ENCODE measurements around the gene KRT3. TPM values are rescaled to one million over a fixed set of nuclear protein-coding genes. Genes with fewer than 3 reads are reported as not detected.

The KRT3 gene
- total RNA-seq, 4 donors from 2014 or later: not detected

DNA sequence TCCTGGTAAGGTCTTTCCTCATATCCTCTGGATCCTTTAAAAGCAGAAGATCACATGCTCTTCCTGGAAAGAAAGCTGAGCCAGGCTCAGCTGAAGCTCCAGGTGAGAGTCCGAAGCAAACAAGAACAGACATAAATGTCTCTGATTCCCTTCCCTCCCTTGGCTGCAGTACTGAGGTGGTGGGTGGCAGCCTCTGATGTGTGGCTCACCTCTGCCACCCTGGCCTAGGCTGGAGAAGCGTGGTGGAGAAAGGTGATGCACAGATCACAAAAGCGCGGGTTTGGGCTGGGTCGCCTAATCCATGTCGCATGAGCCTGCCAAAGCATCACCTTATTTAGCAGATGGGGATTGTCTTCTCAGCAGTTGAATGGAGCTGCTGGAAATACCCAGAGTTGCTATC, 16.0 kb downstream of the KRT3 start:
- intact Hi-C loops (cut with DNase I): no loop called here
- WGBS: 88% methylated on average over 6 of the region's 6 CpGs
- peaks cover 0 to 22% (median 0%) of the 10 kb centered on the region in 4 donors for H3K27me3 ChIP-seq
- H3K9me3 ChIP-seq: no peaks in the 10 kb centered on the region
- TF ChIP-seq POLR2AphosphoS5 (IDR thresholded peaks at IDR 0.05) (no peak), POLR2A (IDR thresholded peaks at IDR 0.05; ENCODE audit: low read depth) (no peak), EP300 (IDR thresholded peaks at IDR 0.05) (no peak)
- TF ChIP-seq, protein P1, sequence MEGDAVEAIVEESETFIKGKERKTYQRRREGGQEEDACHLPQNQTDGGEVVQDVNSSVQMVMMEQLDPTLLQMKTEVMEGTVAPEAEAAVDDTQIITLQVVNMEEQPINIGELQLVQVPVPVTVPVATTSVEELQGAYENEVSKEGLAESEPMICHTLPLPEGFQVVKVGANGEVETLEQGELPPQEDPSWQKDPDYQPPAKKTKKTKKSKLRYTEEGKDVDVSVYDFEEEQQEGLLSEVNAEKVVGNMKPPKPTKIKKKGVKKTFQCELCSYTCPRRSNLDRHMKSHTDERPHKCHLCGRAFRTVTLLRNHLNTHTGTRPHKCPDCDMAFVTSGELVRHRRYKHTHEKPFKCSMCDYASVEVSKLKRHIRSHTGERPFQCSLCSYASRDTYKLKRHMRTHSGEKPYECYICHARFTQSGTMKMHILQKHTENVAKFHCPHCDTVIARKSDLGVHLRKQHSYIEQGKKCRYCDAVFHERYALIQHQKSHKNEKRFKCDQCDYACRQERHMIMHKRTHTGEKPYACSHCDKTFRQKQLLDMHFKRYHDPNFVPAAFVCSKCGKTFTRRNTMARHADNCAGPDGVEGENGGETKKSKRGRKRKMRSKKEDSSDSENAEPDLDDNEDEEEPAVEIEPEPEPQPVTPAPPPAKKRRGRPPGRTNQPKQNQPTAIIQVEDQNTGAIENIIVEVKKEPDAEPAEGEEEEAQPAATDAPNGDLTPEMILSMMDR (IDR thresholded peaks at IDR 0.05): no peak
- no peak overlapping the region for H3K27ac ChIP-seq (replicated peaks in 1 of 4)
- no peaks in the 10 kb centered on the region for H3K4me1 ChIP-seq
- H3K4me3 ChIP-seq: no peak overlapping the region
- H3K36me3 ChIP-seq: no peaks in the 10 kb centered on the region
- no peak for DNase-seq (ENCODE audit: extremely low spot score)

DNA sequence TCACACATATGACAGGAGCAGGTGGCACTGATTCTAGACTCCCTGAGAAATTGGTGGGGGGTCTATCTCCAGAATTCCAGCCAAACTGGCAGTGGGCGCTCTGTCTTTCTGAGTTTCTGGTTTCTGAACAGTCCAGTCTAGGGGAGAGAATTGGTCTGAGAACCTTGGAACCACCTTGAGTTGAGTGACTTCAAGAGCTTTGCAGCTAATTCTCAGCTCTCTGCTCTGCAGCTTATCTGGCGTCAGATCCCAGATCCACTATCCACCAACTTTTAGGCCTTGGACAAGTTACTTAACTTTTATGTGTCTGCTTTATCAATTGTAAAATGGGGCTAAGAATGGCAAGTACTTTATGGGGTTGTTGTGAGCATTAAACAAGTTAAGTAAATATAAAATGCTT, 17.1 kb downstream of the KRT3 start:
- intact Hi-C loops (cut with DNase I): no loop called here
- TF ChIP-seq EP300 (IDR thresholded peaks at IDR 0.05) (no peak), POLR2A (IDR thresholded peaks at IDR 0.05; ENCODE audit: low read depth) (no peak), POLR2AphosphoS5 (IDR thresholded peaks at IDR 0.05) (no peak)
- TF ChIP-seq, protein P1 (IDR thresholded peaks at IDR 0.05): no peak
- Histone ChIP-seq H3K27ac (replicated peaks in 1 of 4) (no peak overlapping the region), H3K9me3 (no peaks in the 10 kb centered on the region), H3K4me3 (no peak overlapping the region), H3K4me1 (no peaks in the 10 kb centered on the region), H3K36me3 (no peaks in the 10 kb centered on the region), H3K27me3 (peaks cover 0 to 23% (median 0%) of the 10 kb centered on the region in 4 donors)
- no peak for DNase-seq (ENCODE audit: extremely low spot score)
- WGBS: 83% methylated on average over 1 of the region's 2 CpGs

DNA sequence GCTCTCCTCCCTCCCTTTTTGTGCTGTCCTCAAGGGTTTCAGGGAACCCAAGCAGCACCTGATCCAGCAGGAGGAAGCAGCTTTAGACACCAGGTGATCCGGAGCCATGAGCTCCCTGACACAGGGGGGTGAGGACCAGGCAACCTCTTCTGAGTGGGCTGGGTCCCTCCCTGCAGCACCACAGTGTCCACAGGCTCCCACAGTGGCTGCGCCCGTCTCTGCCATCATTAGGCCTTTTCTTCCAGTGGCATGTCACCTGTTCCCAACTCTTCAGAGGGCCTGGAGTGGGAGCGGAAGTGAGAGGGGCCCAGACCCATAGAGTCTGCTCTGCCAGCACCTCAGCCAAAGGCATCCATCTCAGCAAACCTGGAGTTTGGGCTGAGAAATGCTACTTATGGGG, 18.4 kb downstream of the KRT3 start:
- intact Hi-C loops (cut with DNase I): no loop called here
- Histone ChIP-seq H3K36me3 (no peaks in the 10 kb centered on the region), H3K27me3 (peaks cover 0 to 23% (median 0%) of the 10 kb centered on the region in 4 donors), H3K9me3 (no peaks in the 10 kb centered on the region), H3K4me1 (no peaks in the 10 kb centered on the region), H3K4me3 (no peak overlapping the region), H3K27ac (replicated peaks in 1 of 4) (no peak overlapping the region)
- no peak for DNase-seq (ENCODE audit: extremely low spot score)
- TF ChIP-seq EP300 (IDR thresholded peaks at IDR 0.05) (no peak), POLR2AphosphoS5 (IDR thresholded peaks at IDR 0.05) (no peak), POLR2A (IDR thresholded peaks at IDR 0.05; ENCODE audit: low read depth) (no peak)
- TF ChIP-seq, protein P1 (IDR thresholded peaks at IDR 0.05): no peak
- WGBS: 96% methylated on average over 3 of the region's 4 CpGs

DNA sequence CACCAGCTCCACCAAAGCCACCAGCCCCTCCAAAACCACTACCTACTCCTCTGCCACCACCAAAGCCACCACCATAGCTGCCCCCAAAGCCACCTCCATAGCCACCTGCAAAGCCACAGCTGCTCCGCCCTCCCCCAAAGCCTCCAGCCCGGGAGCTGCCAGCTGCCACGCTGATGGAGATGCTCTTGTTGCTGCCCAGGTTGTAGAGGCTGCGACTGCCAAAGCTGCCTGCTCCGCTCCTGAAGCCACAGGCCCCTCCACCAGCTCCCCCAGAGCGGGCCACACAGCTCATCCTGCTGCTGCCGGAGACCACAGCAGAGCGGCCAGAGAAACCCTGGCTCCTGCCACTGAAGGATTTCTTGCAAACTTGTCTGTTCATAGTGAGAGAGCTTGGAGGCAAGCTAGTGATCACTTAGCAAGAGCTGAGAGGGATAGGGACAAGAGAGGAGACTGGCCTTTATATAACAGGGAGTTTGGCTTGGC, 19.0 kb downstream of the KRT3 start, which contains the start of gene KRT76:
TSS of gene KRT76 (minus strand) at position 433 of the 483 bp plus-strand sequence. CDS start at position 379, 54 bp downstream.
- Histone ChIP-seq H3K27ac (replicated peaks in 1 of 4) (no peak within 1 kb of the TSS), H3K4me1 (no peaks in the 10 kb centered on the region), H3K36me3 (no peaks in the 10 kb centered on the region), H3K4me3 (no peak within 1 kb of the TSS), H3K27me3 (peaks cover 0 to 23% (median 0%) of the 10 kb centered on the region in 4 donors), H3K9me3 (no peaks in the 10 kb centered on the region)
- no peak for TF ChIP-seq POLR2AphosphoS5 (IDR thresholded peaks at IDR 0.05)
- no peak for TF ChIP-seq EP300 (IDR thresholded peaks at IDR 0.05)
- TF ChIP-seq, protein P1 (IDR thresholded peaks at IDR 0.05): no peak
- no peak for TF ChIP-seq POLR2A (IDR thresholded peaks at IDR 0.05; ENCODE audit: low read depth)
- DNase-seq (ENCODE audit: extremely low spot score): no peak
- 89% methylated on average over 7 of the region's 8 CpGs for WGBS
- intact Hi-C loops (cut with DNase I): no loop called here

DNA sequence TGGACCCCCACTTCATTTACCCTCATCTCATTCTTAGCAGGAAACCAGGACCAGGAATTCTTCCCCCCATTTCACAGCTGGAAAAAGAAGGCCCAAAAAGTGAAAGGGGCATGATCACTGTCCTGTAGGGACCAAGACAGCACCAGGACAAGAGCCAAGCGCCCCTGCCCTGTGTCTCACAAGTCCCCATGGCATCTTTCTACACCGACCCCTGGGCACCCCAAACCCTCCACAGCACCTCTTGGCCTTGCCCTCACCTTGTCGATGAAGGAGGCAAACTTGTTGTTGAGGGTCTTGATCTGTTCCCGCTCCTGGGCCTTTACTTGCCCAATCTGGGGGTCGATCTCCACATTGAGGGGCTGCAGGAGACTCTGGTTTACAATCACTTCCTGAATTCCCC, 19.5 kb downstream of the KRT3 start:
- DNase-seq (ENCODE audit: extremely low spot score): no peak
- Histone ChIP-seq H3K4me1 (no peaks in the 10 kb centered on the region), H3K27ac (replicated peaks in 1 of 4) (no peak overlapping the region), H3K27me3 (peaks cover 0 to 23% (median 0%) of the 10 kb centered on the region in 4 donors), H3K36me3 (no peaks in the 10 kb centered on the region), H3K9me3 (no peaks in the 10 kb centered on the region), H3K4me3 (no peak overlapping the region)
- TF ChIP-seq EP300 (IDR thresholded peaks at IDR 0.05) (no peak), POLR2AphosphoS5 (IDR thresholded peaks at IDR 0.05) (no peak), POLR2A (IDR thresholded peaks at IDR 0.05; ENCODE audit: low read depth) (no peak)
- TF ChIP-seq, protein P1 (IDR thresholded peaks at IDR 0.05): no peak
- intact Hi-C loops (cut with DNase I): no loop called here
- 90% methylated on average over 5 of the region's 5 CpGs for WGBS
